ENCODE results near the gene ANK3.

DNA sequence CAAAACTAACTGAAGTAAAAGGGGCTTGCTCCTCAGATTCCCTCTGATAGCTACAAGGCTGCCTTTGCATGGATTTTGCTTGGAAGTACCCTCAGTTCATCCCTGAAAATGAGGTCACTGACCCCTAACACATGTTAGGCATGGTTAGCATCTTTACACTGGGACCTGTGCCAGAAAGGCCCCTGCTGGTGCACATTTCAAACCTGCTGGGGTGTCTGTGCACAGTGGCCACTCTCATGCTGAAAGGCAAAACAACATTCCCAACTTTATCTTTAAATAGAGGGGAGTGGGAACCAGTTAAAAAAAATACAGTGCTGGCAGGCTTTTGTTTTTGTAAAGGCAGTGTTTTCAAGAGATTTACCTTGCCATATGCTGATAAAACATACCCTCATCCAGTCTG lies 99.1 kb downstream of the ANK3 start:
- TF ChIP-seq CTCF (IDR thresholded peaks at IDR 0.05) = no peak
- no peak for TF ChIP-seq POLR2A (IDR thresholded peaks at IDR 0.05)

All from uterus (tissue), 2 donors.